Measurements from ENCODE around the gene JARID2. TPM values are rescaled to one million over a fixed set of nuclear protein-coding genes. Genes with fewer than 3 reads are reported as not detected.

Gene JARID2
- total and polyA plus RNA-seq, 10 of the 15 experiments (the other 5 are each of a cell fraction or from before 2014, with no cell fraction given) = 4.2 to 21.6 (median 11.7) TPM

- TF ChIP-seq, protein P1, sequence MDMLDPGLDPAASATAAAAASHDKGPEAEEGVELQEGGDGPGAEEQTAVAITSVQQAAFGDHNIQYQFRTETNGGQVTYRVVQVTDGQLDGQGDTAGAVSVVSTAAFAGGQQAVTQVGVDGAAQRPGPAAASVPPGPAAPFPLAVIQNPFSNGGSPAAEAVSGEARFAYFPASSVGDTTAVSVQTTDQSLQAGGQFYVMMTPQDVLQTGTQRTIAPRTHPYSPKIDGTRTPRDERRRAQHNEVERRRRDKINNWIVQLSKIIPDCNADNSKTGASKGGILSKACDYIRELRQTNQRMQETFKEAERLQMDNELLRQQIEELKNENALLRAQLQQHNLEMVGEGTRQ (IDR thresholded peaks at IDR 0.05; ENCODE audit: borderline replicate concordance, low read depth, low read length) = no peak
- TF ChIP-seq CUX1 (IDR thresholded peaks at IDR 0.05; ENCODE audit: insufficient replicate concordance, low read depth, low read length) (no peak), SMC3 (IDR thresholded peaks at IDR 0.05; ENCODE audit: borderline replicate concordance, low read length) (no peak)
Measured at GRCh38 chr6:15317251-15317650, 71.4 kb downstream of the JARID2 start (continued).
